DMS53 treated with DMSO at 0.1 percent for 48 hours (cell line): ENCODE results near the gene UBE2E3.
A peak's percentile ranks its signal among the peaks of the same experiment; 100 is the strongest.

Source experiments
- DNase-seq: peaks from one replicate; lab custom pipeline; 2025; ENCODE audit not compliant: unreplicated experiment; lab: John Stamatoyannopoulos, UW

Gene UBE2E3

DNA sequence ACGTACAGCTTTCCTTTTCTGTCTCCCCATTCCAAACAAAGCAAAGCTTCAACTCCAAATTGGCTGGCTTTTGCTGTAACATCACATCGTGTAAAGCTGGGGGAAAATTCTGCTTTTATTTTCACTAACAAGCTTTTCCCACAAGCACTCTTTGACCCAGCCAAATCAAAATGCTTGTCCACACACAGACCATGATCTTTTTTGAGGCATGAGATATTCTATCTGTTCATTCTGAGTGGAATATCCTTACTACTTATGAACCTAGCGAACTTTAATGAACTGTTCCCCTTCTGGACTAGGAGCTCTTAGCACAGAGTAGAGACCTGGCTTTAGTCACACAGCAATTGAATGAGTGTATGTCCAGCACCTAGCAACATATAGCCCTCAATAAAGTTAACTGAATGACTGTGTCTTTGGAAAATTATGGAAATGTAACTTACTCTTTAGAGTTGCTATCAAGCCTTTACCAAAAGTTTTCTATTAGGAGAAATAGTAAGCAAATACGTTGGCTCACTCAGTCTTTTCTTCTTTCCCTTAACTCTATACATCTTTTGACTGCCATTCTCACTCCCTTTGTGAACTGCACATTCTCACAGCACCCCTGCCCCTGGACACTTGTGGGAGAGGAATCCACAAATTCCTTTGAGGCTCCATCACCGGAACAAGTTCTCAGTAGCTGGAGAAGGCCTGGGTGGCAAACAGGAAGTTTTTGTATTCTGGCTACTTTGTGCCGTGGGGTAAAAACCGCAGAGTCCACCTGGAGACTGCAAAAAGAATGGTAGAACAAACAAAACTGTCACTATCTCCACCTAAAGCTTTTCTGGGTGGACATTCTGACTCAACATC lies 1.3 kb upstream of the UBE2E3 start:
- DNase-seq: peak; percentile 27

DNA sequence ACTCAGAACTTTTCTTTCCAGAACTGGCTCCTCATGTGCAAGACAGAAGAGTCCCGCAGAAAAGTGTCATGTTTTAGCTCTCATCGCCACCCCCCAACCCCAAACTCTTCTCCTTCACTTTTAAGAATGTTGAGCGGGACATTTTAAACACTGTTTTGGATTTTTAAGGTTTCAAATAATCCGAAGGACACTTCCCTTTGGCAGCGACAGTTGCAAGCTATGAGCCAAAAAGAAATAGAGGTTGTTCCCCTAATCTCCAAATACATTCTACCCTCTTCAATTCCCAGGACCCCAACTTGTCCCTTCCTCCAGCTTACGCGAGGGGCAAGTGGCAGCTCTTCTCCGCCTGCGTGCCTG lies 678 bp upstream of the UBE2E3 start:
- DNase-seq: no peak

DNA sequence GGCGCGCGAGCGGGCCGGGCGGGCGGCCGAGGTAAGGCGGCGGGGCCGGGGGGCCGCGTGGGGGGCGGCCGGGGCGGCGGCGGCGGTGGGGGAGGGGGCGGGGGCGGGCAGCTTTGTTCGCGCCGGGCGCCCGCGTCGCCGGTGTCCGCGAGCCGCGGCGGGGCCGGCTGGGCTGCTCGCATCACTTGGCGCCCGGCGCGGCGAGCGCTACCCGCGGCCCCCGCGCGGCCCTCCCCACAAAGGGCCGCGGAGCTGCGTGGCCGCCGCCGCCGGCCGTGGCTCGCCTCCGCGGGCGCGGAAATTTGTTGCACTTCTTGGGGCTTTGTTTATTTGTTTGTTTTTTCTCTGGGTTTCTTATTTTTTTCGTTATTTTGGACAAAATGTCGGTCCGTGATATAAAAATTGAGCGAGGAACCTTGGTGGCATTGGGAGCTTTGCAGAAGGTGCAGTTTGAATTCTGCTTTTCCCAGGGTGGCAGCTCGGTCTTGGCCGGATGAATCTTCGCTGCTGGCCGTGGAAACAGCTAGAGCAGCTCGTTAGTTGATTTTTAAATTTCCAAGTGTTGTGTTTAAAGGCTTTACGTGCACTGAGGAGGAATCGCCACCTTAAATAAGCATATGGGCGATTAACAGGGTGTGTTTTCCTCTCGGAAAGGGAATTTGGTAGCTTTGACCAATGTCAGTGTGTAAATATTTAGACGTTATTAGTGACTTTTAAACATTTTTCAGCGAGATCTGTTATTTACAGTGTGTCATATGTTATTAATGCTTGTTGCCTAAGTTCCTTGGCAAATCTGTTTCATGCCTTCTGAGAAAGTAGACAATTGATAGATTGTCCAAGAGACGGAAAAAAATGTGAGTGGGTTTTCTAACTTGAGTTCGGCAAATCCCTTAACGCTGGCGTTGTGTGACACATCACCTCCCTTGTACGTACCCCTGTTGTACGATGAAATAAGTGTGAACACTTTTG lies 822 bp downstream of the UBE2E3 start:
- no peak for DNase-seq

DNA sequence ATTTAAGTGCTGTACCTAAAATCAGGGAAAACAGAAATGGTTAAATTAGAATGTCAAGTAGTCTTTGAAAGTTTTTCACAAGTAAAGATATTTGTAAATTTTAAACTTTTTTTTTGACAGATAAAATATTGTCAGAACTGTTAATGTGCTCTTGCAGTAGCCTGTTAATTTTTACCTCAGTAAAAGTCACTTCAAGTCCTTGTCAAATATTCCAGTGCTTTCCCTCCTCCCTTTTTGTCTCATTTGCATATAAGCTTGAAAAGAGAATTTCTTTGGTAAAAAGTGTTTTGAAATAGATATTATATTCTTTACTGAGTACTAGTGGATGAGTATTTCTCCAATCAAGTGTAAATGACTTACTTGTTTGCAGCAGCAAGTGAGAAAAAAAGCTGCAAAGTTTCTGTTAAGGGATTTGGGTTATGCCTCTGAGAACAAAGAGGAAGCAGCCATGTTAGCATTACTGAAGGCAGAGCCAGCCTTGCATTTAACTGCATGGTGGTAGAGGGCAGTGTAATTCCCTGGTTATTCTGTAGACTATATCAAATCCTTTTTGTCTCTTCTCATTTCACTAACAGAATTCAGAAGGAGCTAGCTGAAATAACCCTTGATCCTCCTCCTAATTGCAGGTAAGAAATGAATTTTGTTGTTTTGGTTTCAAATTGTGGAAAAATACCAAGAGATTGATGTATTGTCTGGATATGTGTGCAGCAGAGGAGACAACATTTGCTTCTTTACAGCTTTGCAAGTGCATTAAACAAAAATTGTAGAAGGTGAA lies 3.2 kb downstream of the UBE2E3 start:
- peak; percentile 84 for DNase-seq

DNA sequence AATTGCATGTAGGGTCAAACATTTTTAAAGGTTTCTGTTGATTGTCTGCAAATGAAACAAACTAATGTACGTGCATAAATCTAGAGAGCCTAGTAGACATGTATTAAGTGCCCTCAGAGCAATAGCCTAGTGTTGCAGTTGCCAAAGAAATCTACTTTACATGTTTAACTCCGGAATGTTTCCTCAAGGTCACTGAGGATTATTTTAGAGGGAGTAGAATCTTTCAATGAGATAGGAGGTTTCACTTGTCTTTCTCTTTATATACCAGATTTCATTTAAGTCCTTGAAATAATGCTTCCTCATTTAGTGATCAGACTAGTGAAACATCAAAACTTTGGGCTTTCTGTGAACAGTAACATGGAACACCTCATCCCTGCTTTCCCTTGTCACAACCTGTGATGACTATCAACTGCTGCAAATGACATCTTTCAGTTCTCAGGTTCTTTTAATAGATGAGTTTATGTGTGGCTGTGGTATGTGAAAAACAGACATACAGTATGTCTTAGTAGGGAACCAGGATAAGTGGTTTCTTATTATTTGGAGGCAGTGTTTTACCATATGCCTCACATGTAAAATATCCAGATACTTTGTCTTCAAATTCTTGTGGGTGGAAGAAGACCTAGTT lies 5.5 kb downstream of the UBE2E3 start:
- no peak for DNase-seq

DNA sequence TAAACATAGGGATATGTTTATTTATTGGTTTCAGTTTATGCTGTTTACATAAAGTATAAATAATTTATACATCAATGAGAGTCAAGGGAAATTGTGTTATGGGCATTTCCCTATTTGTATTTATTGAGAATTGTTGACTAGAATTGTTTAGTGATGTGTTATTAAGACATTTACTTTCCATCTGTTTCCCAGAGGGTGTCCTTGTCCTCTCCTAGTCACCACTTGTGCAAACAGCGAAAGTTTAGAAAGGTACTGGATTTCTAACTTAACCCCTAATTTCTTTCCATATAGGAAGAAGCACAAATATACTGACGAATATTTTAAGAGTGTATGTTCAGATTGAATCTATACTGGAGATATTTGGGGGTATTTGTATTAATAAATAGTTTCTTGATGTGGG lies 6.7 kb downstream of the UBE2E3 start:
- DNase-seq: no peak

DNA sequence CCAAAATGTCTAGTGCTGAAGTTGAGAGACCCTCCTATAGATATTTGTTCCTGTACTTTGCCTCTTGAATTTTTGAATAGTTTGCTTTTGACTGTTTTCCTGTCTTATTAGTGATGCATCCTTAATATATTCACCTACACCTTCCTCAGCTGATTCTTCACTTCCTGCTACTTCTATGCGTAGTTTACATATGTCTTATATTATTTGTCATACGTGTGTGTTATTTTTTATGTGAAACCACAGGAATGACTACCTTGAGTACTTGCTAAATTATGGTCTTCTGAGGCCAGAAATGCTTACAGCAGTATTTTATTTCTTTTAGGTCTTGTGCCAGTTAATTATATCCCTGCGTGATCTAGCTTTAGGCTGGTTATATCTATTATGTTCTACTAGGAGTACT lies 9.9 kb downstream of the UBE2E3 start:
- DNase-seq: no peak

DNA sequence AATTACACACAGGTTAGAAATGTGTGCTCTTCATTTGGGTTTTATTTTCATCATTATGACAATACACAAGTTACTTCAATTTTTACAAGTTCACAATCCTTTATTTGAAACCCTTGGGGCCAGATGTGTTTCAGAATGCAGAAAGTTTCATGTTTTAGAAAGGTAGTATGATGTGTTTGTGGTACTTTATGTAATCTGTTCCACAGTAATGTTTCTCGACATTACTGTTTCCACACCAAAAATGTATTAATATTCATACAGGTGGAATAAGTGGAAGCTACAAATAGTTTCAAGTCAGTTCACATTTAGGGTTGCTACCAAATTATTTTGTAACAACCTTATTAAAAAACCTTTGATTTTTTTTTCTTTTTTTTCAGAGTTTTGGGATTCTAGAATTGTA lies 10.4 kb downstream of the UBE2E3 start:
- DNase-seq: no peak

DNA sequence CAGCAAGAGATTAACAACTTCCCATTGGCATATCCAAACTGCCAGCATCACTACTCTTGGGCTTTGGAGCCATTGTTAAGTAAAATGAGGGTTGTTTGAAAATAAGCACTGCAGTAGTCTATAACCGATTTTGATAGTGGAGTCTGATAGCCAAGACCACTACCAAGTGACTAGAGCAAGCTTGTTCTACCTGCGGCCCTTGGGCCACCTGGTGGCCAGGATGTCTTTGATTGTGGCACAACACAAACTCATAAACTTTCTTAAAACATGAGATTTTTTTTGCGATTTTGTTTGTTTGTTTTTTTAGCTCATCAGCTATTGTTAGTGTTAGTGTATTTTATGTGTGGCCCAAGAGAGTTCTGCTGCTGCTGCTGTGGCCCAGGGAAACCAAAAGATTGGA lies 11.0 kb downstream of the UBE2E3 start:
- no peak for DNase-seq

DNA sequence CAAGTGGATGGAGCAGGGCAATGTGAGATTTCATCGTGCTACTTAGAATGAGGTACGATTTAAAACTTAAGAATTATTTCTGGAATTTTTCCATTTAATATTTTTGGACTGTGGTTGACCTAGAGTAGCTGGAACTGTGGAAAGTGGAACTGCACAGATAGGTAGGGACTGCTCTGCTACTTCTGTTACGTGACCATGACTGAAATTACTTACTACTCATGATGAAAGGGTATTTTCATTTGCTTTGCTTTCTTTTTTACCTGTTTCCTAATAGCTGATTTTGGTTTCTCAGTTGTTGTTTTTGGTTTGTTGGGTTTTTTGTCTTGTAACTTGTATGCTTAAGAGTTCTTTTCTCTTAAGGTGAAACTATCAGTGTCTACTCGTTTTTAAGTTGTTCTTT lies 11.4 kb downstream of the UBE2E3 start:
- no peak for DNase-seq

DNA sequence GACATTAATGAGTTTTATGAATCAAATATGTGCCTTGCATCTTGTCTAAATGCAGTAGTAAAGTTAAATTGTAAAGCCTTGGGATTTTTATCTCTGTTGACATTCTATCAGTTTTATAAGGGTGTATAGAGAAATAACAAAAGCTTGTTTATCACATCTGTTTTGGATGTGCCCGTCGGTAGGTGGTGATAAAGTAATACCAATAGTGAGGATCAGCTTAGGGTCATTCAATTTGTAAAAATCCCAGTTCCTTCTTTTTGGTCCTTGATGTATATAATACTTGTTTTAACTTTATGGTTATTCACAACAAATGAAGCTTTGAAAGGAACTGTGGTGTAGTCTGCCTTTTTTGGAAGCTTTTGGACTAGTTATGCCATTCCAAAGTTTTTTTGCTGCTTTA lies 12.6 kb downstream of the UBE2E3 start:
- no peak for DNase-seq

DNA sequence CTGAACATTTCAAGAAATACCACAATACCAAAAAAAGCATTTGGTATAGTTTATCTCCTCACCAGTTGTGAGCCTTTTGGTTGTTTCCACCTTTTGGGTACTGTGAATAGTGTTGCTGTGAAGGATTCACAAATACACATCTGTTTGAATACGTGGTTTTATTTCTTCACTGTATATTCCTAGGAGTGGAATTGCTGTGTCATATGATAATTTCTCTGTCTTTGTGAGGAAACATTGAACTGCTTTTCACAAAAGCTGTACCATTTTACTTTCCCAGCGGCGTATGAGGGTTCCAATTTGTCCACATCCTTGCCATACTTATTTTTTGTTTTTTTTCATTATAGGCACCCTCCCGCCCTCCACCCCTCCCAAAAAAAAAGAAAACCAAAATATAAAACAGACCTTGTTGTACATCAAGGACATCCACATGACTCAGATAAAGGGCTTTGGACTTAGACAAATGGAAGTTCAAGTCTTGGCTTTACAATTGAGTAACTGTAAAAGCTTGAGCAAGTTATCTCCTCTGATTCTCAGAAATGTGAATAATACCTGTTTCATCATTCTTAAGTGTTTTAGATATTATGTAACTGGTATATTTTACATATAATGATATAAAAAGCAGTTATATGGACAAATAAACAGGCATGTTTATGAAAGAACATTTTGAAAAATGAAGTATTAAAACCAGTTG lies 19.0 kb downstream of the UBE2E3 start:
- no peak for DNase-seq

DNA sequence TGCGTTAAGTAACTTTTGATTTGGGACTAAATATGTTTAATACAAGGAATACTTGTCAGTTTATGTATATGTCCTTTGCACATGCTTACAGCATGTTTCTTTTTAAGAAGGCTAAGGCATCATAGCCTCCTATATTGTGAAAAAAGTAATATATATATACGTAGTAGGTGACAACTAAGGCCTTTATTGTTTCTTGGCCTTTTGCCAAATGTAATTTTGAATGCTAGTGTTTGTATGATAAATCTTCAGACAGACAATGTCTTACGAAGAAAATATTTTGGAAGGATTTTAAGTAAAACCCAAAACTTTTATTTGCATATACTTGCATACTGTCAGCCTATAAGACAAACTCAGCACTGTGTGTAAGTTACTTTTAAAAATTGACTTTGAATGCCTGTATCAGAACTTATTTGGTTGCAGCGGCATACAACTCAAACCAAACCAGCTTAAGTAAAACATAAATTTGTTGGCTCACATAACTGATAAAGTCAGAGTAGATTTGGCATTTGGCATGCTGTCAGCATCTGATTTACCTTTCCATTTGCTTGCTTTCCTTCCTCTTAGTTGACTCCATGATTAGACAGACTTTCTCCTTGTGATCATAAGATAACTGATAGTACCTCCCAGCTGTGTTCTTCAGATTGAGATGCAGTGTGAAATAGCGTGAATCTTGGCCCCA lies 24.4 kb downstream of the UBE2E3 start:
- no peak for DNase-seq

DNA sequence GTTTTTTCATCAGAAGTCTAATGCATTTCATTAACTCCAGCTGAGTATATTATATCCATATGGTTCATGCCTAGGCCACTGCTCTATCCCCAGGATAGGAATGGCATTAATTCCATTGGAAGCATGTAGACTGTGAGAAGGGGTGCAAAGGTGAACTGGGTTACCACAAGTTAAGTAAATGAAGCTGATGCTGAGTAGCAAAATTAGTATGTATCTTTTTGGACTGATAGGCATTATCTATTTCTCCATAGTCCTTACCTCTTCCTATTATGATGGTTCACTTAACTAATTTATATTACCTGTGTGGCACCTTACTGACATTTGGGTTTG lies 24.9 kb downstream of the UBE2E3 start:
- no peak for DNase-seq

DNA sequence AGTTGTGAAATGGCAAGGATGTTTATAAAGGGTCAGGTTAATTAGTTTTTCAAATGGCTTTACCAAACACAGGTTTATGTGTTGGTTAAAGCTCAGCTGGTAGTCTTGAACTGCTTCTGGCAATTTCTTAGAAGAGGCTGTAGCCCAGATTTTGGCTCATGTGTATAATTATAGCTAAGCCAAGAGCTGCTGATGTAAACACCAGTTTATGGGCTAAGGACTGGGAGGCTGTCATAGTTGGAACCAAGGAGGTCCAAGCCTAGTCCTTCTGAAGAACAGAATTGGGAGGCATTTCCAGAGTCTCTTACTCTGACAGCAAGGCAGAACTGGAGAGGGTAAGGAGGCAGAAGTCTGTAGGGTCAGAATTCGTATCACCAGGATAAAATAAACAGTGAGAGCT lies 25.4 kb downstream of the UBE2E3 start:
- no peak for DNase-seq

DNA sequence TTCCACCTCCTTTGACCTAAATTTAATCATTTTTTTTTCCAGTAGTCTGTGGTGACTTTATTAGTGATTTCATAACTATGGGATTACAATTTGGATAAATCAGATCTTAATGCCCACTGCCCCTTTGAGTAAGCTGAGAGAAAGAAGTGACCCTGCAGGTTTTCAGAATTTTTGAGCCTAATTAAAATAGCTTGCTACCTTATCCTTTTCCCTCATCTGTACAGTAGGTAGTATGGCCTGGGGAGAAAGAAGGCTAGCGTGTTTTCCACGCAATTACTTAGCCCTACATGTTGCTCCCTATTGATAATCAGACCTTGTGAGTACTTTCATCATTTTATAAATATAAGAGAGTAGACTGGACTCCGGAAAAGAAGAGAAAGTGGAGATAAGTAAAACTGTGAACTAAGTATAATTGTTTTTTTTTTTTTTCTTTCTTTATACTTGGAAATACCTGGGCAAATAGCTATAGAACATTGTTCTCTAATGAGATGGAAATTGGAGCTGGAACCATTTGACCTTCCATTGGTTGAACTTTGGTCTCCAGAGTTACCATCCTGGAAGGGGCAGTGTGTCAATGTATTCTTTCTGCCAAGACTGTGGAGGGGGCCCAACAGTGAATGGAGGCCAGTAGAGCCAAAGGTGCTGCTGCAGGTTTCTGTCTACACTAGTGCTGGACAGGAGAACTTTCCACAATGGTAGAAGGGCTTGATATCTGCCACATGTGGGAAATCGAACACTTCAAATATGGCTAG lies 26.9 kb downstream of the UBE2E3 start:
- no peak for DNase-seq

DNA sequence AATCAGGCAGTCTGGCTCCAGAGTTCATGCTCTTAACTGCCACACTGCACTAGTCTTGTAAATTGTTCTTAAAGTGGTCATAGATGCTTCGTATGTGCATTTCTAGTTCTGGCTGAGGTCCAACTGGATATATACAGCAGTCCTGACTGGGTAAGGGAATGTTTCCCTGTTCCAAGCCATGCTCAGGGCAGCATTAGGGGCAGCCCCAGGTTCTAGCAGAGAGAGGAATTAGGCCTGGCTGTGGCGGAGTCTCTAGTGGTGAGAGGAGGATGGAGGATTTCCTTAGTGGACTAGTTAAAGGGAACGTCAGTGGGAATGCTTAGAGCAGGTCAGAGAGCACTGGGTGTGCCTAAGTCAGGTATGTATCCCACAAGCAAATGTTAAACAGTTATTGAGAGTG lies 28.0 kb downstream of the UBE2E3 start:
- DNase-seq: no peak

DNA sequence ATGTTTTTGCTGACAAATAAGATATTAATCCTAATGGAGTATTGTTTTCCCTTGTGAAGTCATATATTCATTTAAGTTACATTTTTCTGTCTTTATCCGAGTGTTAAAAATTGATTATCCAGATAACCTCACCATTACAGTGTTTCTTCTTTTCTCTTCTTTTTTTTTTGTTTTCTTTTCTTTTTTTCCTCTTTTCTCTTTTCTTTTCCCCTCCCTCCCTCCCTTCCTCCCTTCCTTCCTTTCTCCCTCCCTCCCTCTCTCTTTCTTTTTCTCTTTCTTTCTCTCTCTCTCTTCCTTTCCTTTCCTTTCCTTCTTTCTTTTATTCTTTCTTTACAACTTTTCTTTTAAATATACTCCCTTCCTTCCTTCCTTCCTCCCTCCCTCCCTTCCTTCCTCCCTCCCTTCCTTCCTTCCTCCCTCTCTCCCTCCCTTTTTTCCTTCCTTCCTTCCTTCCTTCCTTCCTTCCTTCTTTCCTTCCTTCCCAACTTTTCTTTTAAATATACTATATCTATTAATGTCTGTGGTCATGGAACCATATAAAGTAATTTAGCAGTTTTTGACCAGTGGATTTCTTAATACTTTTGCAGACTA lies 40.9 kb downstream of the UBE2E3 start:
- DNase-seq: no peak

DNA sequence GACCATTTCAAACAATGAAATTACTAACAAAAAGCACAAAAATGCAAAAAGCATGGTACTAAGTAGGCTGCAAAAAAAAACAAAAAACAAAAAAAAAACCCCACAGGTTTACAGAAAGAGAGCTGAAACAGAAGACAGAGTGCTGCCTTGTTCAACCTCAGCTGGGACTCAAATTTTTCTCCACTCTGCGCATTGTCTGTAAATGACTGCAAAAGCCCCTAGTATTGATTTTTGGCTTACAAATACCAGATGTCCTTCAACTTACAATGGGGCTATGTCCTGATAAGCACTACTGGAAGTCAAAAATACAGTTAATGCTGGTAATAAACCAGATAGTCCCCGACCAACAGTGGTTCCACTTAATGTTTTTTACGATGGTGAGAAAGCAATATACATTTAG lies 42.2 kb downstream of the UBE2E3 start:
- DNase-seq: no peak
